Keratinocyte (primary cell): Measurements from ENCODE around the gene NOL9.
A peak's percentile ranks its signal among the peaks of the same experiment; 100 is the strongest.

Experiments used
- CTCF ChIP-seq, 3 experiments: IDR thresholded peaks in 1 of 3; conservative IDR thresholded peaks in 1 of 3; optimal IDR thresholded peaks in 1 of 3; 2 replicates in 2 of 3; 3 replicates in 1 of 3; pipeline versions ENCODE3 to v1.5.1; 2011; ENCODE audit warnings: low read length in 3 of 3, mild to moderate bottlenecking in 3 of 3, moderate library complexity in 2 of 3, control low read depth in 1 of 3, inconsistent platforms in 1 of 3; ENCODE audit not compliant: insufficient read depth in 2 of 3; ENCODE audit errors: extremely low read depth in 1 of 3
- EZH2 ChIP-seq: IDR thresholded peaks from one replicate; pipeline ENCODE4 v1.6.1; 2012; ENCODE audit warnings: inconsistent platforms, mild to moderate bottlenecking, low read length, moderate library complexity

- peak; percentile 85 to 95 (median 92) for TF ChIP-seq CTCF (optimal IDR thresholded peaks at IDR 0.05 in 1 of 3, IDR thresholded peaks at IDR 0.05 in 1 of 3, conservative IDR thresholded peaks at IDR 0.05 in 1 of 3; ENCODE audit: extremely low read depth in 1 of 3, insufficient read depth in 2 of 3, low read length in 3 of 3)
- no peak for TF ChIP-seq EZH2
These were observed 78.8 kb downstream of the NOL9 start for GRCh38 chr1:6475381-6476133.
